Vagina (tissue), 2 donors: ENCODE measurements around the gene PHTF2. TPM values are rescaled to one million over a fixed set of nuclear protein-coding genes. Genes with fewer than 3 reads are reported as not detected.

ENCODE experiments used
- DNase-seq, 2 donors: peaks; one replicate each; pipeline ENCODE4 v3.0.0-alpha.2; 2017; ENCODE audit errors: extremely low spot score in 2 of 2
- H3K27ac ChIP-seq: fragments of 200-600 bp; sonication (generic); one replicate; pipeline ENCODE4 v1.5.1; 2019
- H3K27me3 ChIP-seq: fragments of 200-600 bp; sonication (generic); one replicate; pipeline ENCODE4 v1.5.1; 2019
- H3K36me3 ChIP-seq, 2 donors: fragments of 200-600 bp; sonication (generic); one replicate each; pipeline ENCODE4 v1.5.1; 2017 to 2019
- H3K4me1 ChIP-seq: fragments of 200-600 bp; sonication (generic); one replicate; pipeline ENCODE4 v1.5.1; 2019
- H3K4me3 ChIP-seq, 2 donors: fragments of 200-600 bp; sonication (generic); 1 replicate in 1 of 2; 2 replicates in 1 of 2; pipeline ENCODE4 v1.5.1; 2016 to 2019
- H3K9me3 ChIP-seq: fragments of 200-600 bp; sonication (generic); one replicate; pipeline ENCODE4 v1.5.1; 2019
- POLR2A ChIP-seq, 2 donors: fragments of 450-650 bp; IDR thresholded peaks; one replicate each; pipeline ENCODE4 v1.6.1; 2017; ENCODE audit warnings: antibody characterized with exemption in 2 of 2, mild to moderate bottlenecking in 2 of 2, moderate library complexity in 2 of 2
- POLR2AphosphoS5 ChIP-seq, 2 donors: sonication (generic); formaldehyde crosslinking; IDR thresholded peaks; one replicate each; pipeline ENCODE4 v1.9.0; 2017; ENCODE audit warnings: antibody characterized with exemption in 2 of 2, mild to moderate bottlenecking in 2 of 2, low read depth in 1 of 2; ENCODE audit not compliant: insufficient read depth in 1 of 2
- intact Hi-C: fragments of 100-400 bp; cut with DNase I; formaldehyde crosslinking; loops from one replicate; pipeline ENCODE4 v1.15.1; 2023
- total RNA-seq: library from RNA; depleted of rRNA; stranded (reverse); fragments of >200 nt; gene quantifications from one replicate; pipeline ENCODE4 v1.2.3, GENCODE V29; 2016
- TF ChIP-seq, protein P1 (sequence below), 3 experiments: fragments of 450-650 bp in 2 of 3; fragments of 200-600 bp in 1 of 3; sonication (generic) in 1 of 3; IDR thresholded peaks; one replicate each; pipeline ENCODE4 v1.5.1; 2017 to 2019; ENCODE audit warnings: antibody characterized with exemption in 3 of 3, mild to moderate bottlenecking in 2 of 3, moderate library complexity in 2 of 3

The PHTF2 gene
- total RNA-seq, 1 donor from 2014 or later = 12.0 TPM

DNA sequence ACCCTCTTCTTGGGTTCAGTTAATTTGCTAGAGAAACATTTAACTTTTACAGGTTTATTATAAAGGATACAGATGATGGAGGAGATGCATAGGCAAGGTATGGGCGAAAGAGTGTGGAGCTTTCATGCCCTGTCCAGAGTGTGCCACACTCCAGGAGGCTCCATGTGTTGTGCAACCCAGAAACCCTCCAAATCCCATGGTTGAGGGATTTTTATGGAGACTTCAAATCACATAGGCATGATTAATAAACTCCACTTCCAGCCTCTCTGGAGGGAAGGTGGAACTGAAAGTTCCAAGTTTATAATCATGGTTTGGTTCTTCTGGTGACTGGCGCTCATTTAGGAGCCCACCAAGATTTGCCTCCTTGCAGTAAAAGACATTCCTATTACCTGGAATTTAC is 159.9 kb downstream of the PHTF2 start:
- TF ChIP-seq POLR2A (IDR thresholded peaks at IDR 0.05) (no peak), POLR2AphosphoS5 (IDR thresholded peaks at IDR 0.05; ENCODE audit: insufficient read depth in 1 of 2, low read depth in 1 of 2) (no peak)
- TF ChIP-seq, protein P1, sequence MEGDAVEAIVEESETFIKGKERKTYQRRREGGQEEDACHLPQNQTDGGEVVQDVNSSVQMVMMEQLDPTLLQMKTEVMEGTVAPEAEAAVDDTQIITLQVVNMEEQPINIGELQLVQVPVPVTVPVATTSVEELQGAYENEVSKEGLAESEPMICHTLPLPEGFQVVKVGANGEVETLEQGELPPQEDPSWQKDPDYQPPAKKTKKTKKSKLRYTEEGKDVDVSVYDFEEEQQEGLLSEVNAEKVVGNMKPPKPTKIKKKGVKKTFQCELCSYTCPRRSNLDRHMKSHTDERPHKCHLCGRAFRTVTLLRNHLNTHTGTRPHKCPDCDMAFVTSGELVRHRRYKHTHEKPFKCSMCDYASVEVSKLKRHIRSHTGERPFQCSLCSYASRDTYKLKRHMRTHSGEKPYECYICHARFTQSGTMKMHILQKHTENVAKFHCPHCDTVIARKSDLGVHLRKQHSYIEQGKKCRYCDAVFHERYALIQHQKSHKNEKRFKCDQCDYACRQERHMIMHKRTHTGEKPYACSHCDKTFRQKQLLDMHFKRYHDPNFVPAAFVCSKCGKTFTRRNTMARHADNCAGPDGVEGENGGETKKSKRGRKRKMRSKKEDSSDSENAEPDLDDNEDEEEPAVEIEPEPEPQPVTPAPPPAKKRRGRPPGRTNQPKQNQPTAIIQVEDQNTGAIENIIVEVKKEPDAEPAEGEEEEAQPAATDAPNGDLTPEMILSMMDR (IDR thresholded peaks at IDR 0.05) = no peak
- Histone ChIP-seq H3K4me3 (no peak overlapping the region), H3K9me3 (no peaks in the 10 kb centered on the region), H3K36me3 (no peaks in the 10 kb centered on the region), H3K4me1 (no peaks in the 10 kb centered on the region), H3K27me3 (no peaks in the 10 kb centered on the region), H3K27ac (no peak overlapping the region)
- no peak for DNase-seq
- intact Hi-C loops = no loop called here

DNA sequence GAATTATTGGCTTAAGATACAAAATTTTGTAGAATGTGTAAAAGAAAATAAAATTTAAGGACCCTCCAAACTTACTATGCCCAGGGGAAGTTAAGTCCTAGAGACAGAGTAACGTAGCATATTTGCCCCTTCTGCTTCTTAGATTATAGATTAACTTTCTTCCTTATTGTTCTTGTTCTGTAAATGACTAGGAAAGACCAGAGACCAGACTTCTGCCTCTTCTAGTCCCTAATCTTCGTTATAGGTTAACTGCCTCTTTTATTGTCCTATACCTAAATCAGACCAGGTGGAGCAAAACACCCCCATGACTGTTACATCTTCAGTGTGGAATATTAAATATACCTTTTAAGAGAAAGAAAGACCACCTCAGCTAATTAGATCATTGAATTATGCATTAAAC is 160.5 kb downstream of the PHTF2 start:
- H3K9me3 ChIP-seq = no peaks in the 10 kb centered on the region
- H3K36me3 ChIP-seq = no peaks in the 10 kb centered on the region
- no peak overlapping the region for H3K4me3 ChIP-seq
- DNase-seq = no peak
- intact Hi-C loops = no loop called here
- TF ChIP-seq, protein P1 (IDR thresholded peaks at IDR 0.05) = no peak
- TF ChIP-seq POLR2AphosphoS5 (IDR thresholded peaks at IDR 0.05; ENCODE audit: insufficient read depth in 1 of 2, low read depth in 1 of 2) (no peak), POLR2A (IDR thresholded peaks at IDR 0.05) (no peak)
- no peak overlapping the region for H3K27ac ChIP-seq
- H3K4me1 ChIP-seq = no peaks in the 10 kb centered on the region
- no peaks in the 10 kb centered on the region for H3K27me3 ChIP-seq

DNA sequence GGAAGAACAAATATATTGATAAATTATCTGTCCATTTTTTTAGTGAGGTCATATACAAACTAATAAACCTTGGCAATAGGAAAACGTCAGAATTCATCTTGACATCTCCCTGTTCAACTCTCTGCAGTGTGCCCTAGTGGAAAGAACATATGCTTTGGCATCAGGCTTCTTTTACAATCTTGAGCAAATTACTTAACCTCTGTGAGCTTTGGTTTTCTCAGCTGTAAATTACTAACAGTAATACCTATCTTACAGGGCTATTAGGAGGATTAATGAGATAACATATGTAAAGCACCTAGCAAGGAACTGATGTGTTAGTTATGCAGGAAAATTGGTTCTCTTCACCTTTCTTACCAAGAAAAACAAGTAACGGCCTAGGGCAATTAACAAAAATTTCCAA is 161.8 kb downstream of the PHTF2 start:
- Histone ChIP-seq H3K4me1 (no peaks in the 10 kb centered on the region), H3K27me3 (no peaks in the 10 kb centered on the region), H3K4me3 (no peak overlapping the region), H3K36me3 (no peaks in the 10 kb centered on the region), H3K9me3 (no peaks in the 10 kb centered on the region), H3K27ac (no peak overlapping the region)
- DNase-seq = no peak
- TF ChIP-seq, protein P1 (IDR thresholded peaks at IDR 0.05) = no peak
- TF ChIP-seq POLR2AphosphoS5 (IDR thresholded peaks at IDR 0.05; ENCODE audit: insufficient read depth in 1 of 2, low read depth in 1 of 2) = no peak
- TF ChIP-seq POLR2A (IDR thresholded peaks at IDR 0.05) = no peak
- intact Hi-C loops = loop anchor here (2.0 kb wide), 1 partner anchor 64 kb away; no protein-coding TSS in a partner anchor

DNA sequence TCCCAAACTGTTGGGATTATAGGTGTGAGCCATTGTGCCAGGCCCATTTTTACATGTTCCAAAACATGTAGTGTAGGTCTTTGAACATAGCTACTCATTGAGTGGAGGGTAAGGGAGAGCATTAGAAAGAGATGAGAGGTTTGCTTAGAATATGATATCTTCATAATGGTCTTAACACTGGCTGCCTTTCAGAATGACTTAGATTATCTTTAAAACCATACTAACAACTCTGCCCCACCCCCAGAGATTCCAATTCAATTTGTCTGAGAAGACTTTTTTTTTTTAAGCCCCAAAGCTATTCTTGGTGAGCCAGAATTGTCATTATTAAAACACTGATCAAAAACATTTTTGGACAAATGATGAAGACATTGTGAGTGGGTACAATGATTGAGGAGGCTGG is 168.9 kb downstream of the PHTF2 start:
- Histone ChIP-seq H3K4me1 (no peaks in the 10 kb centered on the region), H3K27me3 (no peaks in the 10 kb centered on the region), H3K4me3 (no peak overlapping the region), H3K36me3 (no peaks in the 10 kb centered on the region), H3K27ac (no peak overlapping the region), H3K9me3 (no peaks in the 10 kb centered on the region)
- intact Hi-C loops = no loop called here
- TF ChIP-seq POLR2A (IDR thresholded peaks at IDR 0.05) (no peak), POLR2AphosphoS5 (IDR thresholded peaks at IDR 0.05; ENCODE audit: insufficient read depth in 1 of 2, low read depth in 1 of 2) (no peak)
- TF ChIP-seq, protein P1 (IDR thresholded peaks at IDR 0.05) = no peak
- no peak for DNase-seq

DNA sequence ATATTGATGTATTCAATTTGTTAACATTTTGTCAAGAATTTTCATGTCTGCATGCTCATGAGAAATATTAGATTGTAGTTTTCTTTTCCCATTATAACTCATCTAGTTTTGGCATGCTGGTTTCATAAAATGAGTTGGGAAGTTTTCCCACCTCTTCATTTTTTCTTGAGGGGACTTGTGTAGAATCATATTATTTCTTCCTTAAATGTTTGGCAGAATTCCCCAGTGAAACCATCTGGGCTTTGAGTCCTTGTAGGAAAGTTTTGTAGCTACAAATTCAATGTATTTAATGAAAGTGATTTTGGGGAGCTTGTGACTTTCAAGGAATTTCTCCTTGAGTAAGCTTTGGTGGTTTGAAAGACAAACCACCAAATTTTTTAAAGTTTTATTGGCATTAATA is 173.2 kb downstream of the PHTF2 start:
- DNase-seq = no peak
- H3K4me3 ChIP-seq = no peak overlapping the region
- intact Hi-C loops = no loop called here
- TF ChIP-seq POLR2AphosphoS5 (IDR thresholded peaks at IDR 0.05; ENCODE audit: insufficient read depth in 1 of 2, low read depth in 1 of 2) (no peak), POLR2A (IDR thresholded peaks at IDR 0.05) (no peak)
- TF ChIP-seq, protein P1 (IDR thresholded peaks at IDR 0.05) = no peak
- no peaks in the 10 kb centered on the region for H3K9me3 ChIP-seq
- no peaks in the 10 kb centered on the region for H3K36me3 ChIP-seq
- H3K4me1 ChIP-seq = no peaks in the 10 kb centered on the region
- H3K27me3 ChIP-seq = no peaks in the 10 kb centered on the region
- H3K27ac ChIP-seq = no peak overlapping the region
